Measurements from ENCODE around the gene GPX3. TPM values are rescaled to one million over a fixed set of nuclear protein-coding genes. Genes with fewer than 3 reads are reported as not detected.

Gene GPX3
- total RNA-seq, 1 experiment from 2014 or later = 20.4 TPM

DNA sequence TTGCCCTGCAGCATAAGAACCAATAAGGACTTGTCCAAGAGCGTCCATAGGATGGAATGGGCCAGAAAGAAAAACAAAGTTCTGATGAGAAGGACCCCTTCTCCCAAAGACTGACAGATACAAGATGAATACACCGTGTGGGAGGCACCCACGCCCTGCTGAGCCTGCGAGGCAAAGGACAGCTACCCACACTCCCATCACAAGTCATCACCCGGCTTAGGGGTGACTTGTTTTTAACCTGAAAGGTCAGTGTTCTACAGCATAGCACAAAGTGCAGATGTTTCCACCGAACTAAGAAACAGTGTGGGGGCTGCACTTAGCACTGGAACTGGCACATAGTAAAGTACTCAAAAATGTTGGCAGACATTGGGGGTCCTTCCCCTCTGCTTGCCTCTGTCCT, 46.5 kb downstream of the GPX3 start:
- H3K18ac ChIP-seq (ENCODE audit: insufficient read length, low read depth, low read length) = no peak overlapping the region
- H3K4me1 ChIP-seq (ENCODE audit: insufficient read depth, low read length) = no peaks in the 10 kb centered on the region
- H3K36me3 Mint-ChIP-seq (ENCODE audit: insufficient read depth in 1 of 3, low read depth in 3 of 3) = peaks cover 2 to 15% (median 15%) of the 10 kb centered on the region in 3 experiments
- no peak overlapping the region for H3T11ph ChIP-seq (ENCODE audit: low read length)
- no peak overlapping the region for H3K4me2 ChIP-seq (ENCODE audit: insufficient read depth, insufficient read length, low read length)
- no peaks in the 10 kb centered on the region for H4K20me1 ChIP-seq (ENCODE audit: control insufficient read depth, insufficient read depth, insufficient read length)
- H4K5ac ChIP-seq (ENCODE audit: insufficient read length, low read depth, low read length) = no peak overlapping the region
- H3K4me1 Mint-ChIP-seq = peaks cover 21 to 24% of the 10 kb centered on the region in 2 experiments
- H3K9ac ChIP-seq (ENCODE audit: extremely low read depth, insufficient read length, low read length) = no peak overlapping the region
- H2BK15ac ChIP-seq (ENCODE audit: low read depth, low read length) = no peak overlapping the region
- H2BK5ac ChIP-seq (ENCODE audit: insufficient read length, low read length) = no peak overlapping the region
- no peak overlapping the region for H2BK12ac ChIP-seq (ENCODE audit: insufficient read length, low read depth, low read length)
- no peaks in the 10 kb centered on the region for H3K79me2 ChIP-seq (ENCODE audit: insufficient read depth, low read length)
- H3K9me3 Mint-ChIP-seq = no peaks in the 10 kb centered on the region
- TF ChIP-seq CTCF (conservative IDR thresholded peaks at IDR 0.05) = no peak
- H2BK120ac ChIP-seq (ENCODE audit: low read depth, low read length, poor library complexity, severe bottlenecking) = no peak overlapping the region
- no peak for DNase-seq
- no peak overlapping the region for H3K23ac ChIP-seq (ENCODE audit: insufficient read length, low read depth, low read length)
- no peak overlapping the region for H3K14ac ChIP-seq (ENCODE audit: insufficient read depth, low read length)
- no peak overlapping the region for H3K4me3 Mint-ChIP-seq
- no peak overlapping the region for H4K8ac ChIP-seq (replicated peaks; ENCODE audit: insufficient read length, low read depth, low read length)
- H2AFZ ChIP-seq (ENCODE audit: low read length) = no peak overlapping the region
- no peaks in the 10 kb centered on the region for H3K27me3 Mint-ChIP-seq (ENCODE audit: low read depth)
- no peak overlapping the region for H4K91ac ChIP-seq (ENCODE audit: insufficient read length, low read depth, low read length)
- no peak overlapping the region for H3K27ac Mint-ChIP-seq
- no peaks in the 10 kb centered on the region for H3K27me3 ChIP-seq (ENCODE audit: insufficient read depth, low read length)
- H3K79me1 ChIP-seq (ENCODE audit: insufficient read depth, low read depth, low read length, poor library complexity, severe bottlenecking) = peaks cover 2% of the 10 kb centered on the region
- WGBS (ENCODE audit: extremely low coverage, insufficient read length, low lambda C conversion rate) = no CpG with 5 or more reads among the region's 6 CpGs
- H2AK5ac ChIP-seq (ENCODE audit: insufficient read length, low read length) = no peak overlapping the region
- no peak overlapping the region for H3K56ac ChIP-seq (ENCODE audit: insufficient read length, low read depth, low read length)
- H3K4ac ChIP-seq (ENCODE audit: low read depth, low read length) = no peak overlapping the region
- H2BK20ac ChIP-seq (ENCODE audit: low read depth, low read length, poor library complexity, severe bottlenecking) = no peak overlapping the region
- H3K23me2 ChIP-seq (ENCODE audit: insufficient read length, low read depth, low read length, poor library complexity, severe bottlenecking) = no peaks in the 10 kb centered on the region
- H3K27ac ChIP-seq (ENCODE audit: insufficient read length, low read depth, low read length) = no peak overlapping the region
- H3K9me3 ChIP-seq (ENCODE audit: control insufficient read depth, low read depth, low read length) = no peaks in the 10 kb centered on the region

Data from H9 (cell line).